DMS153 treated with DMSO at 0.1 percent for 48 hours (cell line): ENCODE data around the gene PDGFRA.
"Not testable (repeated sequence)": the region's sequence is repeated elsewhere in the genome, so short reads cannot be mapped to it uniquely, and the experiment has no call there.

Experiments used
- DNase-seq: peaks from one replicate; lab custom pipeline; 2025; ENCODE audit not compliant: unreplicated experiment; lab: John Stamatoyannopoulos, UW

PDGFRA gene

DNA sequence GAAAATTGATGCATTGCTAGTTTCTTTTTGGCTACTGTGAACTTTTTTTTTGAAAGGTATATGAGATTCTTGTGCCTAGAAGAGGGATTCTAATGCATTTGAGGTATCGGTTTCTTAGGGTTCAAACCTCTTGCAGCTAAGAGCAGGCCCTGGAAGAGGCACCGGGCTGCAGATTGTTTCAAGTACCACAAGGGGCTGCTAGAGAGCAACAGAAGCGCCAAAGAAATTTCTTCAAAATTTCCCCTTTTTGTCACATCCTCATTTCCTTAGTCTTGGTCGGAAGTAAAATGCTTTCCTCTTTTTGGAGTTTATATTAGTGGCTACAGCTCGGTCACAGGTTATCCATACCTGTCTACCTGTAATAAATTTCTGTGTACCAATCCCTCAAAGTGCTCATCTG is 89.8 kb downstream of the PDGFRA start:
- no peak for DNase-seq

DNA sequence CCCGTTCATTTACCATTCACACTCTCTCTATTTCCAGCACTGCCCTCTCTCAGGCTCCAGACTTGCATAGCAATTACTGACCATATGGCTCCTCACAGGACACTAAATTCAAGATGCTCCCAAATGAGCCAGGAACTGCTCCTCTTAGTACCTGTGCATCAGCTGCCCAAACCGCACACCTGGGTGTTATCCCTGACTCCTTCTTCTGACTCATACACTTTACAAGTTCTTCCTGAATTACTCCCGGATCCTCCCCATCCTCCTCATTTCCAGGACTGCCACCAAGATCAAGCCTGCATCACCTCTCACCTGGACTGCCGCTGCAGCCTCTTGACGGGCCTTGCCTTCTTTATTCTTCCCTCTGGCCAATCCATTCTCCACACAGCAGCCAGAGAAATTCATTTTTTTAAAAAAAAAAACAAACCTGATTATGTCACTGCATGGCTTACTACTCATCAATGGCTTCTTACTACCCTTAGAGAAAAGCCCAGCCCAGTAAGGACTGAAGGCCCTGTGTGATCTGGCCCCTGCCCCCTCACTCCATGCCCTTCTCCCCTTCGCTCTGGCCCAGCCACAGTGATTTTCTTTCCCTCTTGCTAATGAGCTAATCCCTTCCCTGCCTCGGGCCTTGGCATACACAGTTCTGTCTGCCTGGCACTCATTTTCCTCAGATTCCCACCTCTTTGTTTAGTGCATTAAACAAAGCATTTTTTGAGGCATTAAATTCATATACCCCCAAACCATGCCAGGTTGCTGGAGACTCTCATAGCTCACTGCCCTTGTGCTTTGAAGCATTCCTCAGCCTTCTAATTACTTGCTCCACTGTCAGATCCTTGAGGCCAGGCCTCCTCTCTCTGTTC is 92.0 kb downstream of the PDGFRA start:
- no peak for DNase-seq

- DNase-seq, result peak; percentile 81
Measured at GRCh38 chr4:54322818-54323417, 93.8 kb downstream of the PDGFRA start.

DNA sequence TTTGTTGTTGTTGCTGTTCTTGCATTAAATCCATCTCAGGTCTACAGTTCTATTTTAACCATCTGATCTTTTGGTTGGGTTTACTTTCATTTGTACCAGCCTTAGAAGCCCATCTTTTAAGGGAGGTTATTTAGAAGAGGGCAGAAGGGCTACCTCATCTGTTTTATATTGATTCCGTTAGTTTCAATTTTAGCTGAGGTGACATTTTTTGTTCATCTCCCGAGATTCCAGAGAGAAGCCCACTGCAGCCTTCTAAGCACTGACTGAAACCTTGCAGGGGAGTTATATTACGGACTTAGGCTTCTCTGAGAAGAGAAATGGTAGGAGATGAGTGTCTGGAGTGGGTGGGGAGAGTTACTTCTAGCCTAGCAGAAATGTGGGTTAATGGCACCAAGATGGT is 101.8 kb downstream of the PDGFRA start:
- no peak for DNase-seq

DNA sequence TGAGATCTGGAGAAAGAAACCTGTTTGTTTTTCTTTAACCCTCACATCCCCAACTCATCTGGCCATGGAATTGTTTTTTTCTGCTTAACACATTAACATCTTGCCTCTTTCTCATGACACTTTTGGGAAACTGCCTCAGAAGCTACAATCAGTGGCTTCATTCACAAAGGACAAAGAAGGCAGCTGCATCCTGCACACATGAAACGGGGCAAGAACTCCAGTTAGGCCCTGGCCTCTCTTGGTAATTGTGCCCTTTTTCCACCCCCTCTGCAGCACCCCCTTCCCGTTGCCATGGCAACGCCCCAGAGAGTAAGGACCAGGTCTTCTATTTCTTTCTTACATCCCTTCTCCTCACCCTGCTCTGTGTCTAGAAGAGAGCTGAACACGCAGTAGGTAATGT is 103.4 kb downstream of the PDGFRA start:
- no peak for DNase-seq

DNA sequence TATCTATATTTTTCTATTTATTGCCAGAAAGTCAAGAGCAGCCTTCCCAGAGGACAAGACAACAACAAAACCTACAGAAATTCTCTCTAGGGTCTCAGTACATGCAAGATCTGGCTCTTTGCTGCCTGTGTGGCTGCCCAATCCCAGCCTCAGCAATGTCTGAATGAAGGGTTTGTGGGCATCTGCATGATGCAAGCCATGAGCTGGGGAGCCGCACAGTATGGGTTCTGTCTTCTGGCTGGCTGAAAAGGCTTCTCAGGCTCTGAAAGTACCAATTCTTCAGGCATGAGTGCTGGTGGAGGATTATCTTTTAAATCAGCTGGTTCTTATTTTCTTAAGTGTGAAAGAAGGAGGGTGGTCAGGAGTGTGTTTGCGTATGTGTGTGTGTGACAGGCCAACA is 104.6 kb downstream of the PDGFRA start:
- DNase-seq, result no peak

GRCh38 chr4:54334769-54335168 is 105.7 kb downstream of the PDGFRA start:
- not testable (repeated sequence) for DNase-seq

DNA sequence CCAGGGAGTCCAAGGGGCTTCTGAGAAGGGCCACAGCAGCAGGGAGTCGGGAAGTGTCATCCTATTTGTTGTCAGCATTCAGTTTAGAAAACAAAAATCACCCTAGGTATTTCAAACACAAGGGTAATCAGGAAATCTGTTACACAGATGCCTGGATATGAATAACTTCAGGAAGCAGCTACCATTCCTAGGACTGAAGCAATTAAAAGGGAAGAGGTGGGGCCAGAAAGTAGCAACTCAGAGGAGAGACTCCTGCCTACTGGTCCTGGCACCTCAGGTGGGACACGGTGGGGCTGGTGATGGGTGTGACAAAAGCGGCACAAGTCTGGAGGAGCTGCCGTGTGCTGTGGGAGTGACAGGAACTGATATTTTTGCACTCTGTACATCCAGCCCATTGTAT is 107.9 kb downstream of the PDGFRA start:
- DNase-seq, result no peak

GRCh38 chr4:54342067-54342466 is 113.0 kb downstream of the PDGFRA start:
- DNase-seq, result not testable (repeated sequence)
